C4-2B (cell line): Measurements from ENCODE around the gene CIT.

ENCODE experiments used
- ZFX ChIP-seq: fragments of 450-650 bp; IDR thresholded peaks from 2 replicates; pipeline ENCODE4 v1.6.1; 2017
- TF ChIP-seq, protein P1 (sequence below): fragments of 450-650 bp; conservative IDR thresholded peaks from 2 replicates; pipeline ENCODE4 v1.5.1; 2017; ENCODE audit warnings: mild to moderate bottlenecking

GRCh38 chr12:119683816-119684215, 193.3 kb downstream of the CIT start:
- TF ChIP-seq, protein P1, sequence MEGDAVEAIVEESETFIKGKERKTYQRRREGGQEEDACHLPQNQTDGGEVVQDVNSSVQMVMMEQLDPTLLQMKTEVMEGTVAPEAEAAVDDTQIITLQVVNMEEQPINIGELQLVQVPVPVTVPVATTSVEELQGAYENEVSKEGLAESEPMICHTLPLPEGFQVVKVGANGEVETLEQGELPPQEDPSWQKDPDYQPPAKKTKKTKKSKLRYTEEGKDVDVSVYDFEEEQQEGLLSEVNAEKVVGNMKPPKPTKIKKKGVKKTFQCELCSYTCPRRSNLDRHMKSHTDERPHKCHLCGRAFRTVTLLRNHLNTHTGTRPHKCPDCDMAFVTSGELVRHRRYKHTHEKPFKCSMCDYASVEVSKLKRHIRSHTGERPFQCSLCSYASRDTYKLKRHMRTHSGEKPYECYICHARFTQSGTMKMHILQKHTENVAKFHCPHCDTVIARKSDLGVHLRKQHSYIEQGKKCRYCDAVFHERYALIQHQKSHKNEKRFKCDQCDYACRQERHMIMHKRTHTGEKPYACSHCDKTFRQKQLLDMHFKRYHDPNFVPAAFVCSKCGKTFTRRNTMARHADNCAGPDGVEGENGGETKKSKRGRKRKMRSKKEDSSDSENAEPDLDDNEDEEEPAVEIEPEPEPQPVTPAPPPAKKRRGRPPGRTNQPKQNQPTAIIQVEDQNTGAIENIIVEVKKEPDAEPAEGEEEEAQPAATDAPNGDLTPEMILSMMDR = no peak
- TF ChIP-seq ZFX = no peak
